VCaP (cell line): ENCODE results near the gene ZNRD2.
A peak's percentile ranks its signal among the peaks of the same experiment; 100 is the strongest.

Source experiments
- H3K27ac ChIP-seq: fragments of 450-650 bp; 2 replicates; pipeline ENCODE4 v1.5.1; 2017
- TF ChIP-seq, protein P1 (sequence below): fragments of 450-650 bp; conservative IDR thresholded peaks from 2 replicates; pipeline ENCODE4 v1.5.1; 2017; ENCODE audit warnings: mild to moderate bottlenecking, moderate library complexity

ZNRD2 gene, protein sequence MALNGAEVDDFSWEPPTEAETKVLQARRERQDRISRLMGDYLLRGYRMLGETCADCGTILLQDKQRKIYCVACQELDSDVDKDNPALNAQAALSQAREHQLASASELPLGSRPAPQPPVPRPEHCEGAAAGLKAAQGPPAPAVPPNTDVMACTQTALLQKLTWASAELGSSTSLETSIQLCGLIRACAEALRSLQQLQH

DNA sequence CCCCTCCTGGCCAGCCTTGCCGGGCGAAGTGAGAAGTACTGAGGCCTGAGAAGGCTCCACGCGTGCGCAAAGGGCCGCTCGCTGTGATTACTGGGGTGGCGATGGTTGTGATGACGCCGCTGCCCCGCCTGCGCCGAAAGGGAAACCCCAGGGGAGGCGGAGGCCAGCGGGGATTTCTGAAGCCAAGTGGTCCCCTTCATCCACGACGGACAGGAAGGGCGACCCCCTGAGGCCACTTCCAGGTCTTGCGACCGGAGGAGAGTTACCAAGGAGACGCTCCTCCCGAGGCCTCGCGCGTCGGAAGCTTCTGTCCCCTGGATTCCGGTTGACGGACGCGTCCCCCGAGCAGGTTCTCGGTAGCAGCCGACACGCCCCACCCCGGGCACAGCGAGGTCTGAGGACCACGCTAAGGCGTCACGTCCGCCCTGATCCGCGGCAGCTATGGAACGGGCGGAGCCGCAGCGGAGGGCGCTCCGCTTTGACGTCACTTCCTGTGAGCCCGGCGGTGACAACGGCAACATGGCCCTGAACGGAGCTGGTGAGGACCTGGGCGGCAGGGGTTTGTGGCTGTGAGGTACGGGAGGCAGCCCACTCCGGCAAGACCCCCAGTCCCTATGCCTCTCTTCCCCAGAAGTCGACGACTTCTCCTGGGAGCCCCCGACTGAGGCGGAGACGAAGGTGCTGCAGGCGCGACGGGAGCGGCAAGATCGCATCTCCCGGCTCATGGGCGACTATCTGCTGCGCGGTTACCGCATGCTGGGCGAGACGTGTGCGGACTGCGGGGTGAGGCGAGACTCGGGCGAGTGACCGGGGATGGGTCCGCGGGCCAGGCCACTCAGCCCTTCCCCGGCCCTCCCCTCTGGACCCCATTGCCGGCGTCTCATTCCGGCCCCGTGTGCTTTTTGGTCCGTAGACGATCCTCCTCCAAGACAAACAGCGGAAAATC is at the start of gene ZNRD2:
Gene ZNRD2 (plus strand): TSS at position 505 of the 946 bp plus-strand sequence. CDS start 15 bp downstream, at position 520.
- TF ChIP-seq, protein P1, sequence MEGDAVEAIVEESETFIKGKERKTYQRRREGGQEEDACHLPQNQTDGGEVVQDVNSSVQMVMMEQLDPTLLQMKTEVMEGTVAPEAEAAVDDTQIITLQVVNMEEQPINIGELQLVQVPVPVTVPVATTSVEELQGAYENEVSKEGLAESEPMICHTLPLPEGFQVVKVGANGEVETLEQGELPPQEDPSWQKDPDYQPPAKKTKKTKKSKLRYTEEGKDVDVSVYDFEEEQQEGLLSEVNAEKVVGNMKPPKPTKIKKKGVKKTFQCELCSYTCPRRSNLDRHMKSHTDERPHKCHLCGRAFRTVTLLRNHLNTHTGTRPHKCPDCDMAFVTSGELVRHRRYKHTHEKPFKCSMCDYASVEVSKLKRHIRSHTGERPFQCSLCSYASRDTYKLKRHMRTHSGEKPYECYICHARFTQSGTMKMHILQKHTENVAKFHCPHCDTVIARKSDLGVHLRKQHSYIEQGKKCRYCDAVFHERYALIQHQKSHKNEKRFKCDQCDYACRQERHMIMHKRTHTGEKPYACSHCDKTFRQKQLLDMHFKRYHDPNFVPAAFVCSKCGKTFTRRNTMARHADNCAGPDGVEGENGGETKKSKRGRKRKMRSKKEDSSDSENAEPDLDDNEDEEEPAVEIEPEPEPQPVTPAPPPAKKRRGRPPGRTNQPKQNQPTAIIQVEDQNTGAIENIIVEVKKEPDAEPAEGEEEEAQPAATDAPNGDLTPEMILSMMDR, result peak; percentile 94
- peak within 1 kb of the TSS; percentile 98 for H3K27ac ChIP-seq

DNA sequence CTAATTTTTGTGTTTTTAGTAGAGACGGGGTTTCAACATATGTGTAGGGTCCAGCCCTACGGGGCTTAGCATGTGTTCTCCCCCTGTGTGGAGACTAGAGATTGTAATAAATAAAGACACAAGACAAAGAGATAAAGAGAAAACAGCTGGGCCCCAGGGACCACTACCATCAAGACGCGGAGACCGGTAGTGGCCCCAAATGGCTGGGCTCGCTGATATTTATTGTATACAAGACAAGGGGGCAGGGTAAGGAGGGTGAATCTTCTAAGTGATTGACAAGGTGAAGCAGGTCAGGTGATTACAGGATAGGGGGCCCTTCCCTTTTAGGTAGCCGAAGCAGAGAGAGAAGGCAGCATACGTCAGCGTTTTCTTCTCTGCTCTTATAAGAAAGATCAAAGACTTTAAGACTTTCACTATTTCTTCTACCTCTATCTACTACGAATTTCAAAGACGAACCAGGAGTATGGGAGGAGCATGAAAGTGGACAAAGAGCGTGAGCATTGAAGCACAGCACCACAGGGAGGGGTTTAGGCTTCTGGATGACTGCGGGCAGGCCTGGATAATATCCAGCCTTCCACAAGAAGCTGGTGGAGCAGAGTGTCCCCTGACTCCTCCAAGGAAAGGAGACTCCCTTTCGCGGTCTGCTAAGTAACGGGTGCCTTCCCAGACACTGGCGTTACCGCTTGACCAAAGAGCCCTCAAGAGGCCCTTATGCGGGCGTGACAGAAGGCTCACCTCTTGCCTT is 48.3 kb upstream of the ZNRD2 start:
- H3K27ac ChIP-seq, result peak overlapping the region; percentile 51

DNA sequence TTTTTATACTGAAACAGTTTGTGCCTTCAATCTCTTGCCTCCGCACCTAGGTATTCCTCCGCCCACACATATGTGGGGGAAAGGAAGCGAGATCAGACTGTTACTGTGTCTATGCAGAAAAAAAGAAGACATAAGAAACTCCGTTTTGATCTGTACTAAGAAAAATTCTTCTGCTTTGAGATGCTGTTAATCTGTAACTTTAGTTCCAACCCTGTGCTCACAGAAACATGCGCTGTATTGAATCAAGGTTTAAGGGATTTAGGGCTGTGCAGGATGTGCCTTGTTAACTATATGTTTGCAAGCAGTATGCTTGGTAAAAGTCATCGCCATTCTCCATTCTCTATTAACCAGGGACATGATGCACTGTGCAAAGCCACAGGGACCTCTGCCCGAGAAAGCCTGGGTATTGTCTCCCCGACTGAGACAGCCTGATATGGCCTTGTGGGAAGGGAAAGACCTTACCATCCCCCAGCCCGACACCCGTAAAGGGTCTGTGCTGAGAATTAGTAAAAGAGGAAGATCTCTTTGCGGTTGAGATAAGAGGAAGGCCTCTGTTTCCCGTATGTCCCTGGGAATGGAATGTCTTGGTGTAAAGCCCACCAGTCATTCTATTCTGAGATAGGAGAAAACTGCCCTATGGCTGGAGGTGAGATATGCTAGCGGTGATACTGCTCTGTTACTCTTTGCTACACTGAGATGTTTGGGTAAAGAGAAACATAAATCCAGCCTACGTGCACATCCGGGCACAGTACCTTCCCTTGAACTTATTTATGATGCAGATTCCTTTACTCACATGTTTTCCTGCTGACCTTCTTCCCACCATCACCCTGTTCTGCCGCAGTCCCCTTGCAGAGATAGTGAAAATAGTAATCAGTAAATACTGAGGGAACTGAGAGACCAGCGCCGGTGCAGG is 47.3 kb upstream of the ZNRD2 start:
- H3K27ac ChIP-seq, result peak overlapping the region; percentile 51

DNA sequence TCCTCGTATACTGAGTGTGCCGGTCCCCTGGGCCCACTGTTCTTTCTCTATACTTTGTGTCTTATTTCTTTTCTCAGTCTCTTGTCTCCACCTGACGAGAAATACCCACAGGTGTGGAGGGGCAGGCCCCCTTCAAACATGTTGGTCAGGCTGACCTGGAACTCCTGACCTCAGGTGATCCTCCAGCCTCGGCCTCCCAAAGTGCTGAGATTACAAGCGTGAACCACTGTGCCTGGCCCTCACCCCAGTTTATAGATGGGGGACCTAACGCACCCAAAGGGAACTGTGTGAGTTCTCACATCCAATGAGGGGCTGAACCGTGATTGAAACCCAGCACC is 46.7 kb upstream of the ZNRD2 start:
- H3K27ac ChIP-seq, result peak overlapping the region; percentile 51

DNA sequence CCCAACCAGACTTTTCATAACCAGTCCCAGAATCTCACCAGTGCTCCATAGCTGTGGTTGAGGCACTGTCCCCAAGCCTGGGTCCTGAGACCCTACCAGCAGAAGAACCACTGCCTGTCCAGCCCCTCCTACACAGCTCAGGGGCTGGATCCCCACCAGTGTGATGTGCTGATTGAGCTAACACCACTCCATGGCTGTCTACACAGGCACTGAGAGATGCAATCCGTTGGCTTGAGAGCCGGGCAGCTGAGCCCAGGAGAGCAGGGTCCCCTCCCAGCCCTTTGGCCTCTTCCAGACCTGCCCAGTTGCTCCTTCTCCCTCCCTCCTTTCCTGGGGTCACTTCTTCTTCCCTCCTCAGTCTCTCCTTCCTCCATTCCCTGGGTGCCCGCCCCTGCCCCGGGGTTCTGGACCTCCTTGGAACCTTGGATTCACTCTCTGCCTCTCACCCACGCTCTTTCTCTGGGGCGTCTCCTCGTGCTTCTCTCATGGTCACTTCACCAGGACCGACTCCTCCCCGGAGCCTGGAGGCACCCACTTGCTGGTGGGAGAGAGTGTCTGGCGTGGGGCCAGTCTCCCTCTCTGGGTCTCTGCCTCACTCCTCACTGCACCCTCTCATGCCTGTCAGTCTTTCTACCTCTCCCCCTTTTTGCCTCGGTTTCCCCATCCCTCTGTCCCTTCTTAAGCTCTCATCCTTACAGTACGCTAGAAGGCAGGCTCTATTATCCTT is 46.1 kb upstream of the ZNRD2 start:
- TF ChIP-seq, protein P1, result no peak
- peak overlapping the region; percentile 51 for H3K27ac ChIP-seq

DNA sequence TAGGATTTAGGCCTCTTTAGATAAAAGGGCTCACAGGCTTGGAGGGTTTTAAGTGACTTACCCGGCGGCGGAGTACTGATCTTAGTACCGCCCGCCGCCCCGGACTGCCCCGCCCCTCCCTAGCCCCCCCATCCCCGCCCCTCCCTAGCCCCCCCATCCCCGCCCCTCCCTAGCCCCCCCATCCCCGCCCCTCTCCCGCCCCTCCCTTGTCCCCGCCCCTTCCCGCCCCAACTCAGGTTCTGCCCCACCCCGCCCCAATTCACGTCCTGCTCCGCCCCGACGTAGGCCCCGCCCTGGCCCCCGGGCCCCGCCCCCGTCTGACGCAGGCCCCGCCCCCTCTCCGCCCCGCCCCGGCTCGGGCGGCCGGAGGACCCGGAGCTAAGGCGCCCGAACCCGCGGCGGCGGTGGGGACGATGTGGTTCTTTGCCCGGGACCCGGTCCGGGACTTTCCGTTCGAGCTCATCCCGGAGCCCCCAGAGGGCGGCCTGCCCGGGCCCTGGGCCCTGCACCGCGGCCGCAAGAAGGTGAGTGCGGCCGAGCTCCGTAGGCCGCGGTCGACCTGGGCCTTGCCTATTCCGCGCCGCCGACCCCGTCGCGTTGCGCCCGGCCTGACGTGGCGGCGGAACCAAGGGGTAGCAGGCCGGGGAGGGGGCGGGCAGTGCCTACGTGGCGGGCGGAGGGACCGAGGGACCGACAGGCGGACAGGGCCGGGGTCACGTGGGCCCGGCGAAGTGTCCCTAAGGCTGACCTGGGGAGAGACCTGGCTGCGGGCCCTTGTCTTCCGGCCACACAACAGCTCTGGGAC is 45.3 kb upstream of the ZNRD2 start, which contains the start of gene SCYL1:
Gene SCYL1 (plus strand): TSS at position 343 of the 805 bp plus-strand sequence. CDS start 71 bp downstream, at position 414.
- TF ChIP-seq, protein P1, result no peak
- peak within 1 kb of the TSS; percentile 95 for H3K27ac ChIP-seq

DNA sequence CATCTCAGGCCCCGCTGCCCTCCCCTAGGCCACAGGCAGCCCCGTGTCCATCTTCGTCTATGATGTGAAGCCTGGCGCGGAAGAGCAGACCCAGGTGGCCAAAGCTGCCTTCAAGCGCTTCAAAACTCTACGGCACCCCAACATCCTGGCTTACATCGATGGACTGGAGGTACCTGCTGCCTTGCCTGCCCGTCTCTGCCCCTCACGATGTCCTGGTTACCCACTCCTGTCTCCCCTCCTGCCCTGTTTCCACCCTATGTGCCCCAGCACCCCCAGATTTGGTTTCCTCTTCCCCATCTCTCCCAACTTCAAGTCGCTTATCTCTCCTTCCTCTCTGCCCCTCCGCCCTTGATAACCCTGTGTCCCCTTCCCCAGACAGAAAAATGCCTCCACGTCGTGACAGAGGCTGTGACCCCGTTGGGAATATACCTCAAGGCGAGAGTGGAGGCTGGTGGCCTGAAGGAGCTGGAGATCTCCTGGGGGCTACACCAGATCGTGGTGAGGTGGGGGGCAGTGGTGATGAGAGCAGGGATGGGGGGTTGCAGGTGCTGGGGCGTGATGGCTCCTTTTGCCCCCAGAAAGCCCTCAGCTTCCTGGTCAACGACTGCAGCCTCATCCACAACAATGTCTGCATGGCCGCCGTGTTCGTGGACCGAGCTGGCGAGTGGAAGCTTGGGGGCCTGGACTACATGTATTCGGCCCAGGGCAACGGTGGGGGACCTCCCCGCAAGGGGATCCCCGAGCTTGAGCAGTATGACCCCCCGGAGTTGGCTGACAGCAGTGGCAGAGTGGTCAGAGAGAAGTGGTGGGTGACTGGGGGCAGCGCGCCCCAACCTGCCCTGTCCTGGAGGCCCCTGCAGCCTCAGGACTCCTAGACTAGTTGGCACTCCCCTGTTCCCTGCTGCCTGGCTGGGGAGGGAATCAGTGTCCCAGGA is 44.5 kb upstream of the ZNRD2 start:
- TF ChIP-seq, protein P1, result no peak
- peak overlapping the region; percentile 95 for H3K27ac ChIP-seq
